ENCODE results near the gene WAS.
"Not testable (repeated sequence)": the region's sequence is repeated elsewhere in the genome, so short reads cannot be mapped to it uniquely, and the experiment has no call there.

DNA sequence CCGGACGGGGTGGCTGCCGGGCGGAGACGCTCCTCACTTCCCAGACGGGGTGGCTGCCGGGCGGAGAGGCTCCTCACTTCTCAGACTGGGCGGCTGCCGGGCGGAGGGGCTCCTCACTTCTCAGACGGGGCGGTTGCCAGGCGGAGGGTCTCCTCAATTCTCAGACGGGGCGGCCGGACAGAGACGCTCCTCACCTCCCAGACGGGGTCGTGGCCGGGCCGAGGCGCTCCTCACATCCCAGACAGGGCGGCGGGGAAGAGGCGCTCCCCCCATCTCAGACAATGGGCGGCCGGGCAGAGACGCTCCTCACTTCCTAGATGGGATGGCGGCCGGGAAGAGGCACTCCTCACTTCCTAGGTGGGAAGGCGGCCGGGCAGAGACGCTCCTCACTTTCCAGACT, 23.9 kb upstream of the WAS start:
- not testable (repeated sequence) for TF ChIP-seq CTCF, POLR2A (IDR thresholded peaks at IDR 0.05)
